ENCODE data around the gene VAPB.
"Not testable (repeated sequence)": the region's sequence is repeated elsewhere in the genome, so short reads cannot be mapped to it uniquely, and the experiment has no call there.

Gene VAPB

DNA sequence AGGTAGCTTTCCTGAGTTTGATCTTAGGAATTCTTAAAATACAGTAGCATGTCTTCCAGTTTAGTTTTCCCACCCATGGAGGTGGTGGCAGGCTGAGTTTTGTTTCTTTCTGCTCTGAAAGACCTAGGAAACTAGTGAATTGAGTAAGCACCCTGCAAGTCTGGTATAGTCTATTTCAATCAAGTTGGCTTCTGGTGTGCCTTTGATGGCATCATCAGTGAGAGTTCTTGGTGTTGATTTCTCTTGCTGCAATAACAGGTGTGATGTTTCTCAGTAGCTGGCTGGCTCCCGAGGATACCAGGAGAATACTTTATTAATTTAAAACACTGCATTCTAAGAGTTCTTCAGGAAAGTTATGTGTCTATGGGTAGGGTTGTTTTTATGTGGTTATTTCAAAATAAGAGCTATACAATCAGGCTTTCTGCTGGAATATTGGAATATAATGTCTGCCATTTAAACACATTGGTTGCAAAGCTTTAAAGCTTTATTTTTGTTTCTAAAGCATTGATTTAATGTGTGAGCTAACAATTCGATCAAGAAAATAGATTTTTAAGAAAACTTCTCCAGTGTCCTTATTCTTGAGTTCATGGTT is 19.0 kb downstream of the VAPB start:
- DNase-seq (ENCODE audit: low spot score) = peak; percentile 31

DNA sequence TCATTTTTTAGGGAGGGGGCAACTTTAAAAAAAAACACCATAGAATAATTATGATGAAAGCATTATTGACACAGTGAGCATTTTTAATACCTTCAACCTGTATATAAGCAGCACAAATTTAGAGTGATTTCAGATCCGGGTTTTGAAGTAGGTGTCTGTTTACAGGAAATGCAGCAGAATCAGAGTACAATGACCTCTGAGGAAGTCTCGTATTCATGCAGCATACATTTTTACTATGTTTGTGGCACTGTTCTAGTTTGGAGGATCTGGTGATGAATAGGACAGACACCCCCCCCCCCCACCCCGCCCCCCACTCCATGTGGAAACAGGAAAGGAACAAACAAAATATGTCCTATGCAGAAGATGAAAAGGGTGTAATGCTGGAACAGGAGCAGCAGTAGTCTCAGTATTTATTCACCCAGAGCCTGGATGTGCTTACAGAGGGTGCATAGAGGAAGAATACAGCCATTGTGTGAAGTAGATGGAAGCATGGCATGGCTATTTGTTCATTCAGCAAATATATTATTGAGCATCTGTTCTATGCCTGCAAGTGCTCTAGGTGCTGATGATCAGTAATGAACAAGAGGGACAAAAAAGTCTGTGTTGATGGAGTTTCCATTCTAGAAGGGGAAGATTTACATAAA is 19.7 kb downstream of the VAPB start:
- DNase-seq (ENCODE audit: low spot score) = peak; percentile 39

DNA sequence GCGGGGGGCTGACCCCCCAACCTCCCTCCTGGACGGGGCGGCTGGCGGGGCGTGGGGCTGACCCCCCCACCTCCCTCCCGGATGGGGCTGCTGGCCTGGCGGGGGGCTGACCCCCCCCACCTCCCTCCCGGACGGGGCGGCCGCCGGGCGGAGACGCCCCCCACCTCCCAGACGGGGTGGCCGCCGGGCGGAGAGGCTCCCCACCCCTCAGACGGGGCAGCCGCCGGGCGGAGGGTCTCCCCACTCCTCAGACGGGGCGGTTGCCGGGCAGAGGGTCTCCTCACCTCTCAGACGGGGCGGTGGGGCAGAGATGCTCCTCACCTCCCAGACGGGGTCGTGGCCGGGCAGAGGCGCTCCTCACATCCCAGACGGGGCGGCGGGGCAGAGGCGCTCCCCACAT is 25.2 kb downstream of the VAPB start:
- not testable (repeated sequence) for DNase-seq (ENCODE audit: low spot score)

DNA sequence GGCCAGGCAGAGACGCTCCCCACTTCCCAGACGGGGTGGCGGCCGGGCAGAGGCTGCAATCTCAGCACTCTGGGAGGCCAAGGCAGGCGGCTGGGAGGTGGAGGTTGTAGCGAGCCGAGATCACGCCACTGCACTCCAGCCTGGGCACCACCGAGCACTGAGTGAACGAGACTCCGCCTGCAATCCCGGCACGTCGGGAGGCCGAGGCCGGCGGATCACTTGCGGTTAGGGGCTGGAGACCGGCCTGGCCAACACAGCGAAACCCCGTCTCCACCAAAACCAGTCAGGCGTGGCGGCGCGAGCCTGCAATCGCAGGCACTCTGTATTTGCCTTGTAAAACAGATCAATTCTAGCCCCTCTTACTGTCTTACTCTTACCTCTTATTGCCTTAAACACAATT is 25.8 kb downstream of the VAPB start:
- DNase-seq (ENCODE audit: low spot score) = not testable (repeated sequence)

DNA sequence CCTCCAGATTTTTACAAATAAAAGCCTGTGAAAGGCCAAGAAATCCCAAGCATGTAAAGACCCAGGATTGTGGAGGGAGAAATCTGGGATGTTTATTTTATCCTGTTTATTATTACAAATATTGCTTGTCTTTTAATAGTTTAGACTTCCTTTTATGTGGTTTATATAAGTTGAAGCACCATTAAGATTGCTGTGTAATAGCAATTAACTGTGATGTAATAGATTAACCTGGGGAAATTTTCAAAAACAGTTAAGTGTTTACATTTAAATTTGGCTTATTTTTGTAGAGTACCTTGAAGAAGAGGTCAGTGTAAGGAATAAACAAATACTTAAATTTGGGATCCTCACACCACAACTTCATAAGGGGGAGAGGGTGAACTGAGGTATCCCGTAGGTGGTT is 27.0 kb downstream of the VAPB start:
- no peak for DNase-seq (ENCODE audit: low spot score)

DNA sequence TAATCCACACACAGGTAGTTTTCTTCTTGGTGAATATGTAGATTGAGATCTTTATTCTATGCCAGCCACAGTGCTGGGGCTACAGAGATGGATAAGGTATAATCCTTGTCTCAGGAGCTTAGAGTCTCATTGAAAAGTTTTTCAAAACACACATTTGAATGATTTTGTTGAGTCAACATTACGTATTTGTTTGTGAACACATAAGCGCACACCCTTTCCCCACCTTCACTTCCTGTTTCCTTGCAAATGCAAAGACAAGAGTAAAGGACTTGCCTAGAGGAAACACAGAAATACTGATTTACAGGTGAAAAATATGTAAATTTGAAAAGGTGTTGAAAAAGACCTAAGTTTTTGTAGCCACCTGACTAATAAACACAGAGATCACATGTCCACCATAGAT is 27.8 kb downstream of the VAPB start:
- DNase-seq (ENCODE audit: low spot score) = peak; percentile 20

DNA sequence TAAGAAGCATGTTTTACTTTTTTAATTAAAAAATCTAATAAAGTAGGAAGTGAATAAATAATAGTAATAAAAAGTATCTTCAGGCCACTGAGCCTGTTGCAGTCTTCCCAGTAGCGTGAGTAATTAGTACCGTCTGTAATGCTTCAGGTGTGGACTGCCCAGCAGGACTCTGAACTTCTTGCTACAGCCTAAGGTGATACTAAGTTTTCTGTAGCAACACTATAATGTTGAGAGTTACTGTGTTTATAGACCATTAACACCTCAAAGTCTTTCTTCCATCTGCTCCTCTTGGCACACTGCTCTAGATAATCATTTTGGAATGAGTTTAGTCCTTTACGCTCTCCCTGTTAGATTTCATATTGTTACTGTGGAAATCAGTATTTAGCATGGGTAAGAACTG is 28.4 kb downstream of the VAPB start:
- DNase-seq (ENCODE audit: low spot score) = no peak

DNA sequence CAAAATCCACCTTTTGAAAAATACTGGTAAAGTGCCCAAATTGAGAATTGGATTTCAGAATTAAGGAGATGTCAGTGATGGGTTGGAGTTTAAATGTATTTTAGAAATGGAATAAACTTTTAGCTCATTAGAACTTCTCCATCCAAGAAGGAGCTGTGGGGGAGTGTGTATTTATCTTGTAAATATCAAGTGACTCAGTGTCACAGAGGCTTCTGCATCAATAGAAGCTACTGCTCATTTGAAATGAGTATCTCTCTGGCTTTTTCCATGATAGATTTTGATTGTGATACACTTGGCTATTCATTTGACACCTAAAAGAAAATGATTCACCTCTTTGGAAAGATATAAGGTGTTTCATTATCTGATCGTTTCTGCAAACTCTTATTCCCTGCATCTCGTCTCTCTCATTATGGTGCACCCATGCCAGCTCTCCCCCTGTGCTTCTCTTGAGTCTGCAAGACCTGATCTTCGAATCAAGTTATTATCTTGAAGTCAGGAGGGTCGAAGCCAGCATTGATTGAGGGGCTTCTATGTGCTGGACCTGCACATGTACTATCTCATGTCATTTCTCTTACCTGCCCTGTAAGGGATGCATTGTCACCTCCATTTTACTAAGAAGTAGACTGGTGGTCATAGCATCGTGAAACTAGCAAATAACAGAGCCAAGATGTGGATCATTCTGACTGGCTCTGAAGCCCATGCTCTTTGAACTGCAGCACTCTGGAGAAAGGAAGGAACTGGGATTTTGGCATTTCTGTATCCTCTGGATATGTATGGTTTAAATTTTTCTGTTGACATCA is 30.1 kb downstream of the VAPB start:
- DNase-seq (ENCODE audit: low spot score) = no peak

DNA sequence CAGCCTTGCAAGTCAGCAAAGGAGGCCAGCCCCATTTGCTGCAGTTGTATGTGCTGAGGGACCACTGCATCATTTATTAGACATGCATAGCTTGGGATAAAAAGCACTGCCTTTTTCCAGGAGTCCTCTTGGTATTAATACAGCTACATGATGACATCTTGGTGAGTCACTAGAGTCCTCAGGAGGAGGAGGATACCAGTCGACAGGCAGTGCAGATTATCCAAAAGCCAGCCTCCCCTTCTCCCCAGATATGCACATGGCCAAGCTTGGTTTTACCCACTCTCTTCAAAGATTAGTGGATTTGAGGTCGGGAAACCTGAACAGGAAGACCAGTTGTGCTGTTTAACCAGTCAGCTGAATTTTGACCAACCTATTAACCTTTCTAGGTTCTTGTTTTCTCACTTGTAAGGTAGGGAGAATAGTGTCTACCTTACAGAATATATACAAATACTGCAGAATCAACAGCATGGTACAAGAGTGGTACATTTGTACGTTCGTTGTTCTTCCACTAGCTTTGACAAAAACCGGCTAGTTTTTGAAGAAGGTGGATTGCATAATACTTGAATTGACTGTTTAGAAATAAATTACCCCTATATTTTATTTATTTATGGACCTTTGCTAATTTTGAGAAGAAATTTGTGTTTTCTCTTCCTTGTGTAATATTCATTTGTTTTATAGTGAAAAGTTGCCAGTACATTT is 31.9 kb downstream of the VAPB start:
- DNase-seq (ENCODE audit: low spot score) = no peak

DNA sequence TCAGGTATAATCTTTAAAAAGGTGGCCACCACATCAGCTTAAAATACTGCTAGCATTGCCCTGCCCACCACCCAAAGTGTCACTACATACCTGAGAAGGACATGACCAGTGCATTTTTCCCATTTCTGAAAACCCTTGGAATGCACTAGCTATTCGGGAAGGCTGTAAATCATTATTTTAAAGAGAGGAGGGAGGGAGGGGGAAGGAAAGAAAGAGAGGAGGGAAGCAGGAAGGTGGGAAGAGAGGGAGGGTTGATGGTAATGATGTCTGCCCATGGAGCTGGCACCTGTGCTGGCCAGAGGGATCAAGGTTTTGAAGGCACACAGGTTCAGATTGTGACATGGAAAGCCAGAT is 32.4 kb downstream of the VAPB start:
- DNase-seq (ENCODE audit: low spot score) = no peak

DNA sequence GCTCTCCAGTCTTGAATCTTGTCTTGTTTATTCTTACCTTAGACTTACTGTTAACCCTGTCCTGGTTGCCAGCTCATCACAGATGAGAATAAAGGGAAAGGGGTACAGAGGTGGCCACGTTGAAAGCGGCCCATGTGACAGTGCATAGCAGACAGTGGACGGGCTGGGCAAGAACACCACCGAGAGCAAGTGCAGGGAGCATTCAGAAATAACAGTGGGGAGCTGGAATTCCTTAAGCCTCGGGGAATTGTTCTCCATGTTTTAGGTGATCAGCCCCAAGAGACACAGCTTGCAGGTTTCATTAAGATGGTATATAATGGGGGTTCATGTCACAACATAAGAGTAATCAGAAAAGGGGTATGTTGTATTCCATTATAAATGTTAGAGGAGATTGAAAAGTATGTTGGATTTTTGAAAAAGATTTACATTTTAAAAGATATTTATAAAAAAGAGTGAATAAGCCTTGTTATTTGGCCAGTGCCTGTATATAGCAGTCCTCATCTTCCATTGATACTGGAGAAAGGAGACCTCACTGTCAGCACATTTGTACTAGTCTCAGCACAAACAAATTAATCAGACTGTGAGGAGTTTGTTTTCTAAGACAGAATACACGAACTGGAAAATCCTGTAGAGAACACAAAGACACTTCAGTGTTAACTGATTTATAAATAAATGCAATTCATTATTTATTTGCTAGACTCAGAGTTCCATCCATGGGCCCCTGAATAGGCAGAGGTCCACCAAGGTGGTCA is 35.4 kb downstream of the VAPB start:
- no peak for DNase-seq (ENCODE audit: low spot score)

DNA sequence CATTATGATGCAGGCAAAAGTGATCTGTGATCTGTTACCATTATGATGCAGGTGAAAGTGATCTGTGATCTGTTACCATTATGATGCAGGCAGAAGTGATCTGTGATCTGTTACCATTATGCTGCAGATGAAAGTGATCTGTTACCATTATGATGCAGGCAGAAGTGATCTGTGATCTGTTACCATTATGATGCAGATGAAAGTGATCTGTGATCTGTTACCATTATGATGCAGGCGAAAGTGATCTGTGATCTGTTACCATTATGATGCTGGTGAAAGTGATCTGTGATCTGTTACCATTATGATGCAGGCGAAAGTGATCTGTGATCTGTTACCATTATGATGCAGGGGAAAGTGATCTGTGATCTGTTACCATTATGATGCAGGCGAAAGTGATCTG is 38.5 kb downstream of the VAPB start:
- DNase-seq (ENCODE audit: low spot score) = not testable (repeated sequence)

DNA sequence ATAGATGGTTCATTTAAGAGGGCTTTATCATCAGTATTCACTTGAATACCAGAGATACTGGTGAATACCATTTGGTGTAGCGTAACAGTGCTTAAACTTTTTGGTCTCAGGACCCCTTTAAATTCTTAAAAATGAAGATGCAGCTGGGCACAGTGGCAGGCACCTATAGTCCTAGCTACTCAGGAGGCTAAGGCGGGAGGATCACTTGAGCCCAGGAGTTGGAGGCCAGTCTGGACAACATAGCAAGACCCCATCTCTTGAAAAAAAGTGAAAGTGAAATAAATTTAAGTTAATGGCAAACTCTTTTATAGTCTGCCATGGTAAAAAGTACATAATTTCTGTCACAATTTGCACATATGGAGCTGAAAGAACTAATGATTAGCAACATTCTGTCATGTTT is 39.3 kb downstream of the VAPB start:
- DNase-seq (ENCODE audit: low spot score) = no peak

DNA sequence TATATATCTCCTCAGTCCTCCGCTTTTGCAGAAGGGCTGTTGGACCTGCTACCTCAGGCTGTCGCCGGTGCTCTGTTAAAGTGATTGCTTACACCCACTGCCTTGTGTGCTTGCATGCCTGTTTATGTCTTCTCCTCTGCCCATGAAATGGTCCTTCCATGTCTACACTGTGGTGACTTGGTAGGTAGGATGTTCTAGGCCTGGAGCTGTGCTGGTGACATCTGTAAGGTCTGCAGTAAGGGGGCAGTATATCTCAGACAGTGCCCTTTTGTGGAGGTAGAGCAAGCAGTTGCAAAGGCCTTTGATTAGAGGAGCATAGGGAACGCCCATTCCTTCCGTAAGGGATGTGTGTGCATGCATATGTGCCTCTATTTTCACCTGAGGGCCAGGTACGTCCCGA is 40.3 kb downstream of the VAPB start:
- DNase-seq (ENCODE audit: low spot score) = no peak

DNA sequence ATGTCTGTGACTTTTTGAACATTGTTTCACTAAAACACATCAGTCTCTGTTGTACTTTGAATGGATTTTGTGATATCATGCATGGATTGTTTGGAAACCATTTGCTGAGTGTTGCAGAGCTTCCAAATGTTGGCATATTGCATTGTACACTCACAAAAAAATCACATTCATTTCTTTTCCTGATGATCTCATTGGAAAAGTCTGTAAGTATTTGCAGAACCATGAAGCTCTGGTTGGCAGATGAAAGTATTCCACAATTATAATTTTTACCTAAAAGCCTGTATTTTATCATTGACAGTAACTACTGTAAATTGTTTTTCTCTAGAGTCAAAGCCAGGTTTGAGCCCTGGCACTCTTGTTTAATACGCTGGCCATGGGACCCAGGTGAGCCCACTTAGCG is 42.1 kb downstream of the VAPB start:
- DNase-seq (ENCODE audit: low spot score) = no peak

DNA sequence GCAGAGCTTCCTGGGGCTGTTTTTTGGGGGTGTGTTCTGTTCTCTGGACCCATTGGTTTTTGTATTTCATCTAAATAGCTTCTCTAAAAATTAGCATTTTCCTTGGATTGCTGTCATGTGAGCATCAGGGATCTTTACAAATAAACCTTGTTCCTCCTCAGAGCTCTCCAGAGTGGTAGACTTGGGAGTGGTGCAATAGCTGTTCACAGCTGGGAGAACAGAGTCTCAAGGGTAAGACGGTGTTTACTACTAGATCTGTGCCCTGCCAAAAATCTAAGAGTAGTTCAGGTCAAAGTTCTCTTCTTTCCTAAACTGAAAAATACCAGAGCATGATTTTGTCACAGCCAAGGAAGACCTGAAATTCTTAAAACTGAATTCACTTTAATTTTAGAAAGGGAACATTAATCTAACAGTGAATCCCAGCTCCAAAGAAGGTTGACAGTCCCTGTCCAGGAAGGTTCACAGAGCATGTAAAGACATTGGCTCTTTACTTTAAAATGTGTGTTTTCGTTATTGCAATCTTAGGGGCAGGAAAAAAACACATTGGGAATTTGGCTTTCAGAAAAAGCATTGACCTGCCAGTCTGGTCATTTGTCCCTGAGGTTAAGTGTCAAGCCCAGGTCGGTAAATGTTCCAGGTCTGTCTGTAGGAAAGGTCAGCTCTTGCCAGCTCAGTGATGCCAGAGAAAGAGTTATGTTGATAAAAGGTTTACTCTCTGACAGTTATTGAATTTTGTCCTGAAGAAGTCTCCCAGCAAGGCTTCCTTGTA is 43.3 kb downstream of the VAPB start:
- no peak for DNase-seq (ENCODE audit: low spot score)

DNA sequence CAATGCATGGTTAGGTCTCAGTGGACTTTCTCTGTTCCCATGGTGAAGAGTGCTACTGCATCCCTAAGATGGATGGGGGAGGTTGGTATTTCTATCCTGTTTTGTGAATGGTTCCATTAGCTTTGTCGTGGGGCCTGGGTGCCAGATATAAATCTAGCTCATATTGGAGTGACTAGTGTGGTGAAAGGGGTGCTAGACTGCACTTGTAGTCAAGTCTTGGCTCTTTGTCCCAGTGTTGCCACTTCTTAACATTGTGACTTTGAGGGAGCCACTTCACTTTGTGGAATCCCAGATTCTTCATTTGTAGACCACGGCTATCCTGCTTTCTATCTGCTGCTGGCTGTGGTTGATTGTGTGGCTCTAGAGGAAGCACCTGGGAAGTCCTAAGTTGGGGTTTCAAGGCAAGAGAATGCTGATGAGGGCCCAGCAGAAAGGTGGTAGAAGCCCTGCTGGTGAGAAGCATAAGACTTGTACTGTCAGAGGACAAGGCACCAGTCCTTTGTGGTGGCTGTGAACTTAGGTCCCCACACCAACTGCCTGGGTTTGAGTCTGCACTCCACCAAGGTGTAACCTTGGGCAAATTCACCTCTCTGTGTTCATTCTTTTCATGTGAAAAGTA is 44.1 kb downstream of the VAPB start:
- DNase-seq (ENCODE audit: low spot score) = no peak

DNA sequence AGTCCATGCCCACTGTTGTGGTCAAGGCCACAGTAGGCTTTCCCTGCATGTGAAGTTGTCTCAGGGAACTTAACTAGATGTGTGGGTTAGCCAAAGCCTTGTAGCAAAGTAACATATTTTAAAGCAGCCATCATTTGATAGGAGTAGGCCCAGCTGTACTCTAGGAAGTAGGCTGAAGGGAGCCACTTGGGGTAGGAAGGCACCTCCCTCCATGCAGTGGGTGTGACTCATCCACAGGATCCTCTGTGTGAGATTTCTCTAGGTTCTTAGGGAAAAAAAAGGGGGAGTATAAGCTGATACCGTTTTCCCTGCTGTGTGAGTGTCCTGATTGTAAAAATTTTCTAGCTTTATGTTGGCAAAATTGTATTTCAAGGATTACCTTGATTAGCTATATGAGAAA is 44.7 kb downstream of the VAPB start:
- no peak for DNase-seq (ENCODE audit: low spot score)

DNA sequence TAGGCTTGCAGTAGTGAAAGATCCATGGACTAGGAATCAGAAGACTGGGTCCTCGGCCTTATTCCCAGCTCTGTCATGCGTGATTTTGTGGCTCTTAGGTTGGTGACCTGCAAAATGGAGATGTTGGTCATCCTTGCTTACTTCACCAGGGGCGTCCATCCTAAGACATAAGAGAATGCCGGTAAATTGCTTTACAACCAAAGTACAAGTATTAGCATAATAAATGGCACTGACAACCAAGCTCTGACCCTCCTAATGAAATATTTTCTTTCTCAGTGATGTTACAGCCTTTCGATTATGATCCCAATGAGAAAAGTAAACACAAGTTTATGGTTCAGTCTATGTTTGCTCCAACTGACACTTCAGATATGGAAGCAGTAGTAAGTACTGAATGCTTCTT is 45.3 kb downstream of the VAPB start:
- no peak for DNase-seq (ENCODE audit: low spot score)

DNA sequence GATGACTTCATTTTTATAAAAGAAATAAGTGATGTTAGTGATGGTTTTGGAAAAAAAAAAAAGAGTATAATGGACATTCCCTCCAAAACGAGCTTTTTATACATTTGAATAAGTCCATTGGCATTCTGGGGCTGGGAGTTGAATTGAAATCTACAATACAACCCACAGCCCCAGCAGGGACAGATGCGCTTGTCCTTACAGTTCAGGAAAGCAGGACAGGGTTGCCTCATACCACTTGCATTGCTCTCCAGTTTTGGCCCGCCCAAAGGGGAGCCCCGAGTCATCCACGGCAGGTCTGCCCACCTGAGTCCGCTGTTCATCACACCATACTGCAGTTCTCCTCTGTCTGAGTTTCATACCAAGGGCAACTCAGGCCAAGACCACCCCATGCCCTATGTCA is 46.2 kb downstream of the VAPB start:
- DNase-seq (ENCODE audit: low spot score) = no peak

Data from CD4-positive, alpha-beta T cell treated with Interleukin-2 at 100 ng/mL for 4 hours (primary cell).